HG03103 (cell line): ENCODE data around the gene ARHGEF3.
A peak's percentile ranks its signal among the peaks of the same experiment; 100 is the strongest.
"Not testable (repeated sequence)": the region's sequence is repeated elsewhere in the genome, so short reads cannot be mapped to it uniquely, and the experiment has no call there.

Experiments
- ATAC-seq: cut with Tn5 transposase; IDR thresholded peaks from one replicate; pipeline ENCODE4 v1.9.1; 2021; ENCODE audit warnings: low read depth; ENCODE audit not compliant: unreplicated experiment

The ARHGEF3 gene

GRCh38 chr3:56775838-56776555, 25.8 kb downstream of the ARHGEF3 start:
- no peak for ATAC-seq

GRCh38 chr3:56775445-56775837, 26.3 kb downstream of the ARHGEF3 start:
- no peak for ATAC-seq

DNA sequence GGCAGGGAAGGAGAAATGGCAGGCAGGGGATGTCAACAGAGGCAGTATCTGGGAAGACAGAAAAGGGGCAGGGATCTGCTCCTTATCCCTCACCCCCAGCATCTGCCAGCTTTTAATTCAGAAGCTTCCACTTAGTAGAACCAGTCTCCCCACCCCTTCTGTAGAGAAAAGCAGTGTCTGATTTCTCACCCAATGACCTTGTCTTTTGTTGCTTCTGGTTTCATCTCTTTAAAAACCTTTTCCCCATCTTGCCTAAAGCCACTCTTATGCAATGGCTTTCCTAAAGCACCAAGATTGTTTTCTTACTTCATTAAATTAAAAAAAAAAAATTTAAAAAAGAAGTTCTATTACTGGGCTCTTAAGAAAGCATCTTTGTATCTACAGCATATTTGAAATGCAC, 27.8 kb downstream of the ARHGEF3 start:
- ATAC-seq: no peak

DNA sequence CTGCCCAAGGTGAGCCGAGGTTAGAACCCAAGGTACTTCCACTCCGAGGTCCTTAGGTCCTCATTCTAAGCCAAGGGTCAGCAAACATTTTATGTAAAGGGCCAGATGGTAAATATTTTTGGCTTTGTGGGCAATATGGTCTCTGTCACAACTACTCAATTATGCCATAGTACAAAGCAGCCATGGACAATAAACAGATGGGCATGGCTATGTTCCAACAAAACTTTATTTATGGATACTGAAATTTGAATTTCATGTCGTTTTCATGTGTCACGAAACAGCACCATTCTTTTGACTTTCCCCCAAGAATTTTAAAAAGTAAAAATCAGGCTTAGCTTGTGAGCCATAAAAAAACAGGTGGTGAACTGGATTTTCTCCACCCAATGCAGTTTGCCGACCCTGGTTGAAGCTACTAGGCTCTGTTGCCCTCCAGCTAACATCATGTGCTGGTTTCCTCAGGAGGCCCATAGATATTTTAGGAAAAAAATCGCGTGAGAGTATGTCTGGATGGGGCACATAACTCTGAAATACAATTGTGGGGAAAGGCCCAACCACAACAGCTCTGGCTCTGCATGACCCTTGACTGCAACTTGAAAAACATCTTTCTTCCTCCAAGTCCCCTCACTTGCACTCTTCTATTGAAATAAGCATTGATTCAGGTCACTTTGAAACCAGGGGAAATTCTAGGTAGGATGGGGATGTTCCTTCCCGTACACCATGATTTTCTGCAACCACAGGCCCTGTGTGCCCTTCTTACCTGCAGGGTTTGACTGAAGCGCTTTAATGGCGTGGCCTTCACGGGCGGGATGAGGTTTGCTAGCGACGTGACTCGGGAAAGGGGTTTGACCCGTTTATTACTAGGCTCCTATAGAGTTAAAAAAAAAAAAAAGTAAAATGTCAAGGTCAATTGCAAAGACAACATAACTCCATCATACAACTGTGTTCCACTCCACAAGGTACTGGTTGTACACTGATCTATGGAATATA, 28.5 kb downstream of the ARHGEF3 start:
- no peak for ATAC-seq

DNA sequence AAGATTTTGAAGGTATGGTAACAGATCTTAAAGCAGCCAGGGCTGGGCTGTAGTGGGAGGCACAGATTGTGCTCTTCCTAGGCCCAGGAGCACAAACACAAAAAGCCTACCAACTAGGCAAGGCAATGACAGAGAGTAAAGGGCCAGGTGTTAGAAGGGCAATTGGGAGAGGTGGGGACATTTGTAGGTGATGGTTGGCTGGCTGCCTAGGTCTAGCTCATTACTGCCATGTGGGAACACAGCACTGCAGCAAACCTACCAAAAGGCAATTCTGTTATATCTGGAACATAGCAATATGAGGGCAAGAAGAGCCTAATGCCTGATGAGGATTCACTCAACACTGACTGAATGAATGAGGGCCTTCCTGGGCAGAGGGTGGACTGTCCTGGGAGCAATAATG, 30.4 kb downstream of the ARHGEF3 start:
- ATAC-seq: no peak

DNA sequence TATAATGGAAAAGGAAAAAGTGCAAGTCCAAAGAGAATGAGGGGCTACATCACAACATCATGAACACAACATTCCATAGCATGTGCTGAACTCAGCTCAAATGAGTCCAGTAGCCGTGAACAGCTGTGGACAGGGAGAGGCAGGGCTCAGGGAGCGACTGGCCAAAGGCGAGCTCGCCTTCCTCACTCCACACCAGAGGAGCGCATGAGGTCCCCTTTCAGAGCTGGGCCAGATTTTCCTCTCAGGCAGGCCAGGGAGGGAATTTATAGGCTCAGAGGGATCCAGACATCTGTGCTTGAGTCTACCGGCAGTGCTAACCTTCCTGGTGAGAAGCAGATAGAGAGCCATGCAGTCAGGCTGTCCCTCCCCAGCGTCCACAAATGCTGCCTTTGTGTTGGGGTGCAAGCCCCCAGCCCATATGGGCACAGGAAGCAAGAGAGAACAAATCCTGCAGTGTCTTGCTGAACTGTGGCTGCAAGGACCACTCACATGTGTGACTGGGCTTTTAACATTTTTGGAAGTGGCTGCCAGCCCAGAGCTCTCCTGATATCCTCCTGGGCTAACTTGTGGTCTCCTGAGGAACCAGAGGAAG, 32.5 kb downstream of the ARHGEF3 start:
- no peak for ATAC-seq

DNA sequence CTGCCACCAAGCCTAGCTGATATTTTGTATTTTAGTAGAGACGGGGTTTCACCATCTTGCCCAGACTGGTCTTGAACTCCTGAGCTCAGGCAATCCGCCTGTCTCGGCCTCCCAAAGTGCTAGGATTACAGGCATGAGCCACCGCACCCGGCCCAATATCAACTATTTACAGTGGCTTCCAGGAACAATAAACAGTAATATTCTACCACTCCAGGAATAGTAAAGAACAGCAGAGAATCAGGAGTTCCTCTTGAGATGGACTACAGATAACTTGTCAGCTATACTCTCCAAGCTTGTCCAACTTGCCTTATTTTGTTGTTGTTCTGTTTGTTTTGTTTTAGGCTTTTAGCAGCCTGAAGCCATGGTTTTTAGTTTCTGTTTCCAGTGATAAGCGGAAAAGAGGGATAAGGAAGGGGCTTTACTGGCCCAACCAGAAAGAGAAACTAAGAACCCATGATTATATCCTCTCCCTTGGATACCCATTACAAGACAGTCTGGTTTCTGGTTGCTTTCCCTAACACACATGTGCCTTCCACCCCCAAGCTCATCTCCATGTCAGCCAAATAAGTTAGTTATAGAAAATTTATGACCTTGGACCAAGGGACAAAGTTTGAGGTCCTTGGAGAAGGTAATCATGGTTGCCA, 36.7 kb downstream of the ARHGEF3 start:
- ATAC-seq: no peak

GRCh38 chr3:56764184-56764583, 37.6 kb downstream of the ARHGEF3 start:
- ATAC-seq: no peak

DNA sequence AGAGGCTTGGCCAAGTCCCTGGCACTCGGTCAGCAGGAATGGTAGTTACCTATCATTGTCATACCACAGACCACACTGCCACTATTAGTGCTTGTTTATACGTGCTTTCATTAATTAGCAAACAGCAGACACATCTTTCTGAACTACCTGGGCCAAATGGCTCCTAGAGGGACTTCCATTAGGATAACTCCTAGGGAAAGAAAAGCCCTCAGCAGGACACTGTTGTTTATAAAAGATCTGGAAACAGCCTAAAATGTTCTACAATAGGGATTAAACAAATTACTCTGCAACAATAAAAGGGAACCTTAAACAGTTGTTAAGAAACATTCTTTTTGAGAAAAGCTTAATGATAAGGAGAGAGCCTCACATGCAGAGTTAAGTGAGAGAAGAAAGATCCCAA, 38.5 kb downstream of the ARHGEF3 start:
- ATAC-seq: no peak

DNA sequence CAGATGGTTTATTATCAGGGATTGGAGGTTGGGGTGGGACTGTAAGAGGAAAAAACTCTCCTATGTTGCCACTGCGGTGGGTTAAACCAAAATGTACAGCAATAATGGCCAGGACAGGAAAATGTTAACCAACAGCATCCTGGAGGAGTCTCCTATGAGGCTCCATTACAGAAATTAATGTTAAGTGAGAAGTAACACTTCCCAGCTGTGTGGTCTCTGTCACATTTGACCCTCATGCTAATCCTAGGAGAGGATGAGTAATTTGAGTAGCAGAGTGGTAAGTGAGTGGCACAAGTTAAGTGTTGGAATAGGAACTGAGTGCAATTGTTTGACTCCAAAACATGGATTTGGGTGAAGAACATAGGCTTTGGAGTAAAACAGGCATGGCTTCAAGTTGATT, 39.0 kb downstream of the ARHGEF3 start:
- no peak for ATAC-seq

DNA sequence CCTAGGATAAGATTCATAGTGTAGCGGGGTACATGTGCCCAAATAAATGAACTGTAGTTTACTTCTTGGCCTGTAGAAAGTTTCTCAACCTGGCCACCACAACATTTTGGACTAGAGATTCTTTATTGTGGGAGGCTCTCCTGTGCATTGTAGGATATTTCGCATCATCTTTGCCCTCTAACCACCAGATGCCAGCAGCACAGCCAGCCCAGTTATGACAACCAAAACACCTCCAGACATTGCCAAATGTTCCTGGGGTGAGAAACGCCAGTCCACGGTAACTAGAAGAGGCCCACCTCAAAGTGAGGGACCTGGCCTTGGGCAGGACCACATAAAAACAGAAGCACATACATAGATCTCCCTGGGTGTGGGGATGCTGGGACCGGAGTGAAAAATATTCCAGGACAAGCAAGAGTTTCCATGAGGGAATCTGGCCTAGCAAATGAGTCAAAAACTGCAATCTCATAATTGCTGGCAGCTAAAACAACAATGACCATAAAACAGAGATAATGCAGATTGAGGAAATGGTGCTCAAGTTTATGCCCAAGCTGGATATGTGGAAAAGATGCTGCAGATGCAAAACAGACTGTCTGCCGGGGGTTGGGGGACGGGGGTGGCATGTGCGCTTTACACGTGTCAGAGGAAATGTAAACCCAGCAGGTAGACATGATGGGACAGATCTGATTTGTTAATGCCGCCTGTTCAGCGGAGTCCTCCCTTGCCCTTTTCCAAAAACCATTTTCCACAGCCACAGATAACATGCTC, 39.7 kb downstream of the ARHGEF3 start:
- ATAC-seq: no peak

DNA sequence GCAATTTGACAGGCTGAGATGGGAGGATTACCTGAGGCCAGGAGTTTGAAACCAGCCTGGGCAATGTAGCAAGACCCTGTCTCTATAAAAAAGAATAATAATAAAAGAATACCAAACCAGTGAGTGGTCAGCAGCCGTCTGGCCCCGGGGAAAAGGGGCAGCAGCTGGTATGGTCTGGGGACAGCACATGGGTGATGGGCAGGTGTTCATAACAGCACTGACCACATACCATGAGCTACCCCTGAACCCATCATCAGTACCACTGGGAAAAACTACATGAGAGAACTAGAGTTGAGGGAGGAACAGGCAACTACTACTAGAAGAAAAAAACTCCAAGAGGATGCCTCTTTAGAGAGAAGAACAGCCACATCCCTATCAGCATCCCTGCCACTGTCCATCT, 40.7 kb downstream of the ARHGEF3 start:
- no peak for ATAC-seq

- no peak for ATAC-seq
Observed at GRCh38 chr3:56759532-56759931, 42.2 kb downstream of the ARHGEF3 start.

GRCh38 chr3:56758539-56758981, 43.2 kb downstream of the ARHGEF3 start:
- ATAC-seq: peak; percentile 65

GRCh38 chr3:56758042-56758441, 43.7 kb downstream of the ARHGEF3 start:
- not testable (repeated sequence) for ATAC-seq

DNA sequence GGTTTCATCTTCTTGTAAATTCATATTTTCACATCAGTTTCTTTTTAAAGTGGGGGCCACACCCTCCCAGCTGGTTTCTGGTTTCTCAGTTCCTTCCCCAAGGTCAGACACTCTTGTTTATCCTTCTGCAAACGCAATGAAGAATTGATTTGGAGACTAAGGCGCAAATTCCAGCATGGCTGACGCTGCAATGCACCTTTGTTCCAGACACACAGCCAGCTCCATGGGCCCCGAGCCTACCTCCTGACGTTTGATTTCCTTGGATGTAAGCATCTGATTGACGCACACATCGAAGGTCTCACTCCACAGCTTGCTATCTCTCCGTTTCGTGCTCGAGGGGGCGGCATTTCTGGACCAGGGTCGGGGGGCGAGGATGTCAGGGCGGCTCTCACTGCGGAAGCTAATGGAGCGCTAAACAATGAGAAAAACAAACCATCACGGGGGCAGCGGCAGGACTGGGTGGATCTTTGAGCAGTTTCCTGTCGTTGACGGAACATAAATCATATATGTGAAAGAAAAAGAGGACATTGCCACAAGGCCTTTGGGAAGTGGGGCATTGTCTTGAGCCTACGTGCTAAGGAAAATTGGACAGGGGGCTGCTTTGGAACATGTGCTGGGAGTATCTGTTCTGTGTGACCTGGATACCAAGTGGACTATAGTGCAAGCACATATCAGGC, 46.9 kb downstream of the ARHGEF3 start:
- ATAC-seq: no peak

GRCh38 chr3:56753206-56753820, 48.4 kb downstream of the ARHGEF3 start:
- ATAC-seq: peak; percentile 77

DNA sequence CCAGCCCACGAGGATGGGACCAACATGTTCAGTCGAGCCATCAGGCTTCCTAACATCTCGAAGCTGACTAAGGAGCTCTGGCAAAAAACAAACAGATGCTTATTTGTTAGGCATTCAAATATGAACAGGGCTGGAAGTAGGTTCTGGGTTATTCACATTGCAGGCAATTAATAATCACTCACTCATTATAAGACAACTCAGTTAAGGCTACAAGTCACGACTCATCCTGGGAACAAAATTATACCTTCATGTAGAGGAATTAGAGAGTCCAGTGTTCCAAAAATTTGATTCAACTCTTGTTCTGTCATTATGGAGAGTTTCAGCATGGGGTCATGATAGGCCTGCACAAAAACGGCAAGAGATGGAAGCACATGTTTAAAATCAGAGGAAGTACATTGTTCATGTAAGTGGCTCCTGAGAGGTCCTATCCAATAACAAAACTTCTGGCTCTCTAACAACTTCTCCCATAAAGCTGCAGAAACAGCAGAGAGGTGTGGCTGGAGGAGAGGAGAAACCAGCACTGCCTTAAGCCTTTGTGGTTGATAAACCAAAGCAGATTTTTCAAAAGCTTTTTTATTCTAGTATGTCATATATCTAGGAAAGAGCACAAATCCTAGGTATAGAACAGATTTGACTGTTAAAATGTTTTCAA, 50.6 kb downstream of the ARHGEF3 start:
- no peak for ATAC-seq
